A549 (cell line): Measurements from ENCODE around the gene CAPS2. TPM values are rescaled to one million over a fixed set of nuclear protein-coding genes. Genes with fewer than 3 reads are reported as not detected.

Source experiments
- ATAC-seq, 2 experiments: fragments of 200-7000 bp in 1 of 2; fragments of >200 bp in 1 of 2; cut with Nextera tagmentation in 1 of 2; cut with Tn5 transposase in 1 of 2; 3 replicates each; pipeline versions ENCODE4 v1.8.0 to v1.9.1; 2018 to 2020; ENCODE audit warnings: mild to moderate bottlenecking in 1 of 2, moderate library complexity in 1 of 2
- CTCF ChIA-PET: fragments of 300-600 bp; sonication (Branson Sonifier 250); formaldehyde crosslinking; extraction: SDS; loops from one replicate; lab custom pipeline; 2021; ENCODE audit warnings: antibody characterized with exemption, inconsistent platforms; lab: Yijun Ruan, JAX
- POLR2A ChIA-PET: fragments of 350-600 bp; formaldehyde crosslinking; extraction: SDS; loops from one replicate; lab custom pipeline; 2021; ENCODE audit warnings: antibody characterized with exemption, inconsistent platforms; lab: Yijun Ruan, JAX
- DNase-seq, 2 experiments: peaks; one replicate each; pipeline versions ENCODE4 v3.0.0 to v3.0.0-alpha.2; 2011 to 2016; ENCODE audit warnings: low read depth in 1 of 2, low spot score in 1 of 2
- FAIRE-seq: peaks from 2 replicates; lab custom pipeline; 2011; peaks lifted over from hg19 to GRCh38; lab: Jason Lieb, UNC
- H3K27ac ChIP-seq, 2 experiments: fragments of >200 bp; sonication (Bioruptor Twin); formaldehyde crosslinking; 3 replicates each; pipeline ENCODE4 v1.5.1; 2016 to 2017
- H3K4me1 ChIP-seq: fragments of >200 bp; sonication (Bioruptor Twin); formaldehyde crosslinking; 3 replicates; pipeline ENCODE4 v1.6.1; 2016
- H3K4me2 ChIP-seq: fragments of >200 bp; sonication (Bioruptor Twin); formaldehyde crosslinking; 3 replicates; pipeline ENCODE4 v1.6.1; 2016
- H3K4me3 ChIP-seq: fragments of >200 bp; sonication (Bioruptor Twin); formaldehyde crosslinking; 3 replicates; pipeline ENCODE4 v1.5.1; 2016
- H3K9me3 ChIP-seq: fragments of >200 bp; sonication (Bioruptor Twin); formaldehyde crosslinking; 3 replicates; pipeline ENCODE4 v1.6.1; 2016
- CBX2 ChIP-seq: fragments of 200-600 bp; sonication (generic); IDR thresholded peaks from 2 replicates; pipeline ENCODE4 v1.6.1; 2016; ENCODE audit warnings: low read depth, mild to moderate bottlenecking, borderline replicate concordance
- CEBPB ChIP-seq, 2 experiments: fragments of >200 bp in 1 of 2; sonication (Bioruptor Twin) in 1 of 2; formaldehyde crosslinking in 1 of 2; IDR thresholded peaks; 2 replicates each; pipeline ENCODE4 v1.6.1; 2012 to 2016
- EHF ChIP-seq: fragments of 250-450 bp; sonication (Bioruptor Pico); IDR thresholded peaks from 2 replicates; pipeline ENCODE4 v1.5.0; 2020; ENCODE audit warnings: mild to moderate bottlenecking
- EHMT2 ChIP-seq: fragments of 200-600 bp; sonication (generic); IDR thresholded peaks from 2 replicates; pipeline ENCODE4 v1.6.1; 2016; ENCODE audit warnings: antibody characterized with exemption, low read depth, mild to moderate bottlenecking, moderate library complexity
- FOSB ChIP-seq: fragments of 250-450 bp; sonication (Bioruptor Pico); IDR thresholded peaks from 2 replicates; pipeline ENCODE4 v1.5.0; 2020; ENCODE audit warnings: mild to moderate bottlenecking, moderate library complexity
- FOSL2 ChIP-seq, 2 experiments: fragments of 450-650 bp in 1 of 2; fragments of >200 bp in 1 of 2; sonication (Bioruptor Twin) in 1 of 2; formaldehyde crosslinking; IDR thresholded peaks; 2 replicates each; pipeline versions ENCODE4 v1.5.0 to v1.6.1; 2016 to 2020; ENCODE audit warnings: mild to moderate bottlenecking in 1 of 2, moderate library complexity in 1 of 2
- GATA3 ChIP-seq: IDR thresholded peaks from 2 replicates; pipeline ENCODE4 v1.6.1; 2012; ENCODE audit warnings: borderline replicate concordance
- HOXB5 ChIP-seq: fragments of 250-450 bp; sonication (Bioruptor Pico); IDR thresholded peaks from 2 replicates; pipeline ENCODE4 v1.5.0; 2020; ENCODE audit warnings: mild to moderate bottlenecking, moderate library complexity
- MAFK ChIP-seq: fragments of 450-650 bp; IDR thresholded peaks from 2 replicates; pipeline ENCODE4 v1.6.1; 2014; ENCODE audit not compliant: partially characterized antibody
- MAZ ChIP-seq: fragments of 150-350 bp; IDR thresholded peaks from 2 replicates; pipeline ENCODE4 v1.6.1; 2014; ENCODE audit warnings: antibody characterized with exemption, low read depth, low read length, borderline replicate concordance
- PHF8 ChIP-seq: fragments of 200-600 bp; sonication (generic); IDR thresholded peaks from 2 replicates; pipeline ENCODE4 v1.6.1; 2016; ENCODE audit warnings: low read depth, mild to moderate bottlenecking, antibody characterized with exemption, moderate library complexity, borderline replicate concordance
- RARB ChIP-seq: fragments of 250-450 bp; sonication (Bioruptor Pico); IDR thresholded peaks from 2 replicates; pipeline ENCODE4 v1.8.0; 2021; ENCODE audit warnings: mild to moderate bottlenecking, moderate library complexity
- RCOR1 ChIP-seq: fragments of 150-350 bp; IDR thresholded peaks from 2 replicates; pipeline ENCODE4 v1.6.1; 2014; ENCODE audit warnings: antibody characterized with exemption, low read length, low read depth
- RFX5 ChIP-seq: fragments of 450-650 bp; IDR thresholded peaks from 2 replicates; pipeline ENCODE4 v1.7.1; 2014; ENCODE audit warnings: antibody characterized with exemption, mild to moderate bottlenecking, moderate library complexity
- RNF2 ChIP-seq: fragments of 200-600 bp; sonication (generic); IDR thresholded peaks from 2 replicates; pipeline ENCODE4 v1.6.1; 2016; ENCODE audit warnings: low read depth, mild to moderate bottlenecking, antibody characterized with exemption, moderate library complexity, borderline replicate concordance
- SREBF2 ChIP-seq: fragments of 450-650 bp; IDR thresholded peaks from 2 replicates; pipeline ENCODE4 v1.6.1; 2014; ENCODE audit warnings: mild to moderate bottlenecking, moderate library complexity
- ZC3H11A ChIP-seq: fragments of 450-650 bp; IDR thresholded peaks from 2 replicates; pipeline ENCODE4 v1.6.1; 2014; ENCODE audit warnings: antibody characterized with exemption, mild to moderate bottlenecking
- ZFP36 ChIP-seq: fragments of 450-650 bp; IDR thresholded peaks from 2 replicates; pipeline ENCODE4 v1.6.1; 2014; ENCODE audit warnings: borderline replicate concordance; ENCODE audit not compliant: partially characterized antibody
- WGBS: methylation state at CpG from one replicate; pipeline ENCODE4 v1.1.6; 2017; ENCODE audit errors: missing lambda C conversion rate; 5-methylcytosine and 5-hydroxymethylcytosine counted together
- polyA plus RNA-seq, 4 experiments: library from polyadenylated mRNA; depleted of rRNA in 3 of 4; stranded (reverse); fragments of >200 nt; fragmentation: RNase III in 1 of 4; extraction: RNeasy Plus Mini Kit Qiagen cat#74134 plus additional on column Dnase treatment in 1 of 4; gene quantifications; 2 replicates in 3 of 4; 3 replicates in 1 of 4; pipeline ENCODE4 v1.2.3, GENCODE V29; 2011 to 2017
- TF ChIP-seq, protein P1 (sequence below): fragments of >200 bp; sonication (Bioruptor Twin); formaldehyde crosslinking; IDR thresholded peaks from 2 replicates; pipeline ENCODE4 v1.6.1; 2016
- TF ChIP-seq, protein P2 (sequence below): fragments of 250-450 bp; sonication (Bioruptor Pico); IDR thresholded peaks from 2 replicates; pipeline ENCODE4 v1.5.0; 2021; ENCODE audit warnings: mild to moderate bottlenecking, moderate library complexity, borderline replicate concordance
- TF ChIP-seq, protein P3 (sequence below): IDR thresholded peaks from 2 replicates; pipeline ENCODE4 v1.6.1; 2012
- TF ChIP-seq, protein P4 (sequence below): fragments of >200 bp; sonication (Bioruptor Twin); formaldehyde crosslinking; IDR thresholded peaks from 3 replicates; pipeline ENCODE4 v1.6.1; 2016
- TF ChIP-seq, protein P5 (sequence below): fragments of >200 bp; sonication (Bioruptor Twin); formaldehyde crosslinking; IDR thresholded peaks from 3 replicates; pipeline ENCODE4 v1.5.1; 2016

CAPS2 gene
- polyA plus RNA-seq, 2 of the 4 experiments (the other 2 are of a cell fraction): 2.6 to 7.0 TPM

DNA sequence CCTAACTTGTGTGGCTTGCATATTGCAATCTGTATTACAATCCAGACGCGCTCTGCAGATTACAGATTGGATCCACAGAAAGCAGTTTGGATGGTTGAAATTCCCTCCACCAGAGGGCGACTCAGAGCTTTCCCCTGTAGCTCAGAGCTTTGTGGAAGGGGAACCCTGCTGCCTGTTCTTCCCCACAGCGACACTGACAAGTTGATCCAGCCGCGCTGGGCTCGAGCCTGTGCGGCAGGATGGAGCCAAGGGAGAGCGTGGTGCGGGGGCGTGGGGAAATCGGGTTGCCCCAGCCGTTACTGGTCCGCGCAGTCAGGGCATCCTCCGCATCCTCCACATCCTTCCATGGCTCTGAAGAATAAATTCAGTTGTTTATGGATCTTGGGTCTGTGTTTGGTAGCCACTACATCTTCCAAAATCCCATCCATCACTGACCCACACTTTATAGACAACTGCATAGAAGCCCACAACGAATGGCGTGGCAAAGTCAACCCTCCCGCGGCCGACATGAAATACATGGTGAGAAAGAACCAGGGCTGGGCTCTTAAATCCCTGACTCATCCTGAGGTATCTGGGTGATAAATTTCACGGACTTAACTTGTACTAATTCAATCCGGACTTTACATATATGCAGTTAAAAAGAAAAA is 4.4 kb upstream of the CAPS2 start, which contains the start of gene GLIPR1L1 (continued):
- TF ChIP-seq MAZ: no peak
- no peak for TF ChIP-seq CEBPB (IDR thresholded peaks at IDR 0.05)
- TF ChIP-seq, protein P1, sequence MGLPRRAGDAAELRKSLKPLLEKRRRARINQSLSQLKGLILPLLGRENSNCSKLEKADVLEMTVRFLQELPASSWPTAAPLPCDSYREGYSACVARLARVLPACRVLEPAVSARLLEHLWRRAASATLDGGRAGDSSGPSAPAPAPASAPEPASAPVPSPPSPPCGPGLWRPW: no peak
- TF ChIP-seq RARB (CRISPR knock-in tag): no peak
- no peak for TF ChIP-seq RFX5

DNA sequence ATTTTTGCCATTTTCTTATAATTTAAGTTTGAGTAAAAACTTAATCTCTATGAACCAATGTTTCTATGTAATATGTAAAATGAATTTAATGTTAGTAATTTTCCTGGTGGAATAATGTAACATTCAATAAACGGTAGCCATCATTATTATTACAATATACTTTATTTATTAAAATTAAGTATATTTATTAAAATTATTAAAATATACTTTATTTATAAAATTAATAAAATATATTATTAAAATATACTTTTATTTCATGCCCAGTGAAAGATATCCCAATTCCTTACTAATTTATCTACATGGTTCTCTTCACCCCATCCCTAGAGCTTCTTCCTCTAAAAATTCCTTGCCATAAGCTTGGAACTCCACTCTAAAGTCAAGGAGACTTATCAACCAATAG is 2.5 kb downstream of the CAPS2 start:
- CTCF ChIA-PET: no interaction called here
- no peak for DNase-seq
- no peak for FAIRE-seq
- TF ChIP-seq, protein P2, sequence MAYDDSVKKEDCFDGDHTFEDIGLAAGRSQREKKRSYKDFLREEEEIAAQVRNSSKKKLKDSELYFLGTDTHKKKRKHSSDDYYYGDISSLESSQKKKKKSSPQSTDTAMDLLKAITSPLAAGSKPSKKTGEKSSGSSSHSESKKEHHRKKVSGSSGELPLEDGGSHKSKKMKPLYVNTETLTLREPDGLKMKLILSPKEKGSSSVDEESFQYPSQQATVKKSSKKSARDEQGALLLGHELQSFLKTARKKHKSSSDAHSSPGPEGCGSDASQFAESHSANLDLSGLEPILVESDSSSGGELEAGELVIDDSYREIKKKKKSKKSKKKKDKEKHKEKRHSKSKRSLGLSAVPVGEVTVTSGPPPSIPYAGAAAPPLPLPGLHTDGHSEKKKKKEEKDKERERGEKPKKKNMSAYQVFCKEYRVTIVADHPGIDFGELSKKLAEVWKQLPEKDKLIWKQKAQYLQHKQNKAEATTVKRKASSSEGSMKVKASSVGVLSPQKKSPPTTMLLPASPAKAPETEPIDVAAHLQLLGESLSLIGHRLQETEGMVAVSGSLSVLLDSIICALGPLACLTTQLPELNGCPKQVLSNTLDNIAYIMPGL (CRISPR knock-in tag): no peak
- TF ChIP-seq MAFK (no peak), RARB (CRISPR knock-in tag) (no peak), FOSB (no peak), RNF2 (no peak), EHF (no peak), CEBPB (IDR thresholded peaks at IDR 0.05) (no peak), GATA3 (no peak), SREBF2 (no peak)
- TF ChIP-seq, protein P3, sequence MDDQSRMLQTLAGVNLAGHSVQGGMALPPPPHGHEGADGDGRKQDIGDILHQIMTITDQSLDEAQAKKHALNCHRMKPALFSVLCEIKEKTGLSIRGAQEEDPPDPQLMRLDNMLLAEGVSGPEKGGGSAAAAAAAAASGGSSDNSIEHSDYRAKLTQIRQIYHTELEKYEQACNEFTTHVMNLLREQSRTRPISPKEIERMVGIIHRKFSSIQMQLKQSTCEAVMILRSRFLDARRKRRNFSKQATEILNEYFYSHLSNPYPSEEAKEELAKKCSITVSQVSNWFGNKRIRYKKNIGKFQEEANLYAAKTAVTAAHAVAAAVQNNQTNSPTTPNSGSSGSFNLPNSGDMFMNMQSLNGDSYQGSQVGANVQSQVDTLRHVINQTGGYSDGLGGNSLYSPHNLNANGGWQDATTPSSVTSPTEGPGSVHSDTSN: no peak
- TF ChIP-seq, protein P4, sequence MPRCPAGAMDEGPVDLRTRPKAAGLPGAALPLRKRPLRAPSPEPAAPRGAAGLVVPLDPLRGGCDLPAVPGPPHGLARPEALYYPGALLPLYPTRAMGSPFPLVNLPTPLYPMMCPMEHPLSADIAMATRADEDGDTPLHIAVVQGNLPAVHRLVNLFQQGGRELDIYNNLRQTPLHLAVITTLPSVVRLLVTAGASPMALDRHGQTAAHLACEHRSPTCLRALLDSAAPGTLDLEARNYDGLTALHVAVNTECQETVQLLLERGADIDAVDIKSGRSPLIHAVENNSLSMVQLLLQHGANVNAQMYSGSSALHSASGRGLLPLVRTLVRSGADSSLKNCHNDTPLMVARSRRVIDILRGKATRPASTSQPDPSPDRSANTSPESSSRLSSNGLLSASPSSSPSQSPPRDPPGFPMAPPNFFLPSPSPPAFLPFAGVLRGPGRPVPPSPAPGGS: no peak
- Histone ChIP-seq H3K4me3 (no peak overlapping the region), H3K4me2 (no peak overlapping the region), H3K4me1 (peaks cover 3% of the 10 kb centered on the region; the same call in 2 of the 3 replicates), H3K9me3 (no peaks in the 10 kb centered on the region), H3K27ac (no peak overlapping the region)
- POLR2A ChIA-PET: no interaction called here
- ATAC-seq: no peak
- 79% methylated on average over 1 of the region's 1 CpG for WGBS

DNA sequence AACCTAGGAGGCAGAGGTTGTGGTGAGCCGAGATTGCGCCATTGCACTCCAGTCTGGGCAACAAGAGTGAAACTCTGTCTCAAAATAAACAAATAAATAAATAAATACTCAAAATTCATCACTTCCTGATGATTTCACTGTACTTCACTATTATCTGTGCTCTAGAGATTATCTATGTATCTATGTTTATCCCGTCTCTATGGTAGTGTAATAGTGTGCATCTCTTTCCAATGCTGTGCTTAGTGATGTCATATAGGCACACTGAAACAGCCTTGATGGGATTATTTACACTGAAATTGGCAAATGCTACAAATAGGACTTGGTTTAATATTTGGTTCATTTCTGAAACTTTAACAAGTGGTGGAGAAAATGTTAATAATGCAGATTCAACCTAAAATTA is 6.5 kb downstream of the CAPS2 start:
- no peak for TF ChIP-seq HOXB5 (CRISPR knock-in tag)
- H3K4me2 ChIP-seq: no peak overlapping the region

DNA sequence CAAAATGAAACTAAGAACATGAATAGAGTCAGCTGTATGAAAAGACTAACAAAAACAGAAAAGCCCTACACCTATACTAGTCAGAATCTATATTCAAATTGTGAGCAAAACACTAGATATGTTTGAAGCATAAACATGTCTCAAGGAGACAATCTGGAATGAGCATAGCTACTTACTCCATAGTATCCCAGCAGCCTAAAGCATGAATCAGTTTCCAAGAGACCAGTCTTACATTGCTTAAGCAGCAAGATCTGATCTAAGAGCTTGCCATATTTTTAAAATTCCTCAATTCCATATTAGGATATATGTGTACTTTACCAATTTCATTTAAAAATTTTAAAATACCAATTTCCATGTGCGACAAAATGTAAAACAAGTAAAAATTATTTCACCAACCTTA is 7.7 kb downstream of the CAPS2 start:
- FAIRE-seq (no peak), DNase-seq (no peak), ATAC-seq (peak in 1 of 2 experiments; percentile 40; a peak in 2 of 6 replicates)
- TF ChIP-seq EHMT2 (no peak), ZFP36 (no peak), PHF8 (no peak), CBX2 (no peak), RARB (CRISPR knock-in tag) (no peak), ZC3H11A (no peak), RFX5 (no peak), FOSL2 (IDR thresholded peaks at IDR 0.05) (no peak), FOSL2 (CRISPR knock-in tag; IDR thresholded peaks at IDR 0.05) (no peak), RCOR1 (no peak)
- TF ChIP-seq, protein P5, sequence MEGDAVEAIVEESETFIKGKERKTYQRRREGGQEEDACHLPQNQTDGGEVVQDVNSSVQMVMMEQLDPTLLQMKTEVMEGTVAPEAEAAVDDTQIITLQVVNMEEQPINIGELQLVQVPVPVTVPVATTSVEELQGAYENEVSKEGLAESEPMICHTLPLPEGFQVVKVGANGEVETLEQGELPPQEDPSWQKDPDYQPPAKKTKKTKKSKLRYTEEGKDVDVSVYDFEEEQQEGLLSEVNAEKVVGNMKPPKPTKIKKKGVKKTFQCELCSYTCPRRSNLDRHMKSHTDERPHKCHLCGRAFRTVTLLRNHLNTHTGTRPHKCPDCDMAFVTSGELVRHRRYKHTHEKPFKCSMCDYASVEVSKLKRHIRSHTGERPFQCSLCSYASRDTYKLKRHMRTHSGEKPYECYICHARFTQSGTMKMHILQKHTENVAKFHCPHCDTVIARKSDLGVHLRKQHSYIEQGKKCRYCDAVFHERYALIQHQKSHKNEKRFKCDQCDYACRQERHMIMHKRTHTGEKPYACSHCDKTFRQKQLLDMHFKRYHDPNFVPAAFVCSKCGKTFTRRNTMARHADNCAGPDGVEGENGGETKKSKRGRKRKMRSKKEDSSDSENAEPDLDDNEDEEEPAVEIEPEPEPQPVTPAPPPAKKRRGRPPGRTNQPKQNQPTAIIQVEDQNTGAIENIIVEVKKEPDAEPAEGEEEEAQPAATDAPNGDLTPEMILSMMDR: no peak
- Histone ChIP-seq H3K9me3 (no peaks in the 10 kb centered on the region), H3K4me2 (no peak overlapping the region), H3K4me1 (no peaks in the 10 kb centered on the region), H3K4me3 (no peak overlapping the region), H3K27ac (no peak overlapping the region)
- CTCF ChIA-PET: interaction anchor here (2.5 kb wide), 1 partner anchor 12 kb away, joined by 9 read pairs; the partner anchor contains the start of gene GLIPR1L1
- POLR2A ChIA-PET: no interaction called here
- WGBS: 1% methylated on average over 1 of the region's 1 CpG

More for the DNA sequence above, 6.5 kb downstream of the CAPS2 start:
- Histone ChIP-seq H3K4me3 (no peak overlapping the region), H3K4me1 (no peaks in the 10 kb centered on the region), H3K9me3 (no peaks in the 10 kb centered on the region), H3K27ac (no peak overlapping the region)
- FAIRE-seq: no peak
- no peak for ATAC-seq
- WGBS: 92% methylated on average over 3 of the region's 3 CpGs
- no peak for DNase-seq
- ChIA-PET POLR2A (no interaction called here), CTCF (interaction anchor here (2.5 kb wide), 1 partner anchor 11 kb away, joined by 9 read pairs; the partner anchor contains the start of gene GLIPR1L1)
